GM12875 (cell line): ENCODE results near the gene ACKR4.
"Not testable (repeated sequence)": the region's sequence is repeated elsewhere in the genome, so short reads cannot be mapped to it uniquely, and the experiment has no call there.

Source experiments
- H3K4me3 ChIP-seq: one replicate; pipeline ENCODE4 v1.5.1; 2011; ENCODE audit warnings: low read depth, low read length, control low read depth
- TF ChIP-seq, protein P1 (sequence below): IDR thresholded peaks from 2 replicates; pipeline ENCODE4 v1.5.1; 2011; ENCODE audit warnings: low read depth, mild to moderate bottlenecking, control low read depth, inconsistent platforms, low read length, moderate library complexity, borderline replicate concordance; ENCODE audit not compliant: insufficient read depth

ACKR4 gene

DNA sequence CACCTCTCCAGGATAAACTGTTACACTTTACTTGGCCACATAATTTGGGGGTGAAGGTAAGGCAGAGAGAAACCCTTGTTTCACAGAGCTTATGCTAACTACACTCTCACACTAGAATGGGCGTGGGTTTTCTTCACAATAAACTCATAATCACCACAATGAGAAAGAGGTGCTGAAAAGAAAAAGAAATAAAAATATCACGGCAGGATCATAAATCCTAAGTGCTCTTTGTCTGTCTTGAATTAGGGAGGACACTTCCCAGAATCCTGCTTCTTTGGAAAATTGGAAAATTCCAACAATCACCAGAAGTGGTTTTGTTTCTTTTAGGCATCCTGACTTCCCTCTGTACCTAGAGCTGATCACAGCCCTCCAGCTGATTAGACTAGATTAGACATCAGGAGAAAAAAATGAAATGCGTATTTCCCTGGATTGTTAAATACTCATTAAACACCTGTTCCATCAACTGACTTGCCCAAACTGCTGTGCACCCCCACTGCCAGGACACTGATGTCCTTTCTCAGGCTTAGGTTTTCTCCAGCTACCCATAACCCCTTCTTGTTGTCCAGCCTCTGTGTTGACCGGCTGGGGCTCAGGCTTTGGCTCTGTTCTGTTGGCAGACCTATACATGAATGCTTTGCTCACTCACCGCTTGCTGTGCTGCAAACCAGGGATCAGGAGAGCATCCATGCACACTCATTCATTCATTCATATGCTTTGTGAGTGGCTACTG, 41.6 kb upstream of the ACKR4 start:
- TF ChIP-seq, protein P1, sequence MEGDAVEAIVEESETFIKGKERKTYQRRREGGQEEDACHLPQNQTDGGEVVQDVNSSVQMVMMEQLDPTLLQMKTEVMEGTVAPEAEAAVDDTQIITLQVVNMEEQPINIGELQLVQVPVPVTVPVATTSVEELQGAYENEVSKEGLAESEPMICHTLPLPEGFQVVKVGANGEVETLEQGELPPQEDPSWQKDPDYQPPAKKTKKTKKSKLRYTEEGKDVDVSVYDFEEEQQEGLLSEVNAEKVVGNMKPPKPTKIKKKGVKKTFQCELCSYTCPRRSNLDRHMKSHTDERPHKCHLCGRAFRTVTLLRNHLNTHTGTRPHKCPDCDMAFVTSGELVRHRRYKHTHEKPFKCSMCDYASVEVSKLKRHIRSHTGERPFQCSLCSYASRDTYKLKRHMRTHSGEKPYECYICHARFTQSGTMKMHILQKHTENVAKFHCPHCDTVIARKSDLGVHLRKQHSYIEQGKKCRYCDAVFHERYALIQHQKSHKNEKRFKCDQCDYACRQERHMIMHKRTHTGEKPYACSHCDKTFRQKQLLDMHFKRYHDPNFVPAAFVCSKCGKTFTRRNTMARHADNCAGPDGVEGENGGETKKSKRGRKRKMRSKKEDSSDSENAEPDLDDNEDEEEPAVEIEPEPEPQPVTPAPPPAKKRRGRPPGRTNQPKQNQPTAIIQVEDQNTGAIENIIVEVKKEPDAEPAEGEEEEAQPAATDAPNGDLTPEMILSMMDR = no peak
- H3K4me3 ChIP-seq = no peak overlapping the region

DNA sequence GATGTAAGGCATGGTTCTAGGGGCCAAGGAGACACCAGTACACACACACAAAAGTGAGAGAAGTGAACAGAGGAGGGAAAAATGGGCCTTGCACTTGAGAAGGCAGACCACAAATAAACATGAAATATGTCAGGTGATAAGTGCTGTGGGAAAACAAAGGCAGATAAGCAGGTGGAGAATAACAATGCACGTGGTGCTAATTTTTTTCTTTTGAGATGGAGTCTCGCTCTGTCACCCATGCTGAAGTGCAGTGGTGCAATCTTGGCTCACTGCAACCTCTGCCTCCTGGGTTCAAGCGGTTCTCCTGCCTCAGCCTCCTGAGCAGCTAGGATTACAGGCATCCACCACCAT, 41.1 kb upstream of the ACKR4 start:
- H3K4me3 ChIP-seq = not testable (repeated sequence)

DNA sequence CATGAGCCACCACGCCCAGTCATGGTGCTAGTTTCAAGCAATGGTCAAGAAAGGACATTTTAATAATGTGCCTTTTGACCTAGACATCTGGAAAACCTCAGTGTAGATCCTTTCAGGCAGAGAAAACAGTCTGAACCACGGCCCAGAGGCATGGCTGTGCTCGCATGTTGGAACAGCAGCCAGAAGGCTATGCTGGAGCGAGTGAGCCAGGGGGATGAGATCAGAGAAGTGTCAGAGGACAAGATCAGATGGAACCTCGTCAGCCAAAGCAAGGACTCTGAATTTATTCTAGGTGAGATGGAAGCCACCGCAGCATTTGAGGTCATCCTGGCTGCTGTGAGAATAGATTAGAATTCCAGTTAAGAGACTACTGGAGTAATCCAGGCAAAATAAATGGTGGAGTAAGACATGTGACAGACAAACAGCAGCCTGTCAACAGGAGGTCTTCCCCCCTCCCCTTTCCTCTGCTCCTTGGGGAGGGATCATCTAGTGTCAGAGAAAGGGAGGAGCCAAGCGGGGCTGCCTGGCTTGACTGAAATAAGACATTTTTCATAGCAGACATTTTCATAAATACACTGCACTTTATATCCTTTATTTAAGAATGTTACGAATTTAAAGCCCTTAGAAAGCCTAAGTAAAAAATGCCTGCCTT, 40.4 kb upstream of the ACKR4 start:
- TF ChIP-seq, protein P1 = no peak
- no peak overlapping the region for H3K4me3 ChIP-seq

DNA sequence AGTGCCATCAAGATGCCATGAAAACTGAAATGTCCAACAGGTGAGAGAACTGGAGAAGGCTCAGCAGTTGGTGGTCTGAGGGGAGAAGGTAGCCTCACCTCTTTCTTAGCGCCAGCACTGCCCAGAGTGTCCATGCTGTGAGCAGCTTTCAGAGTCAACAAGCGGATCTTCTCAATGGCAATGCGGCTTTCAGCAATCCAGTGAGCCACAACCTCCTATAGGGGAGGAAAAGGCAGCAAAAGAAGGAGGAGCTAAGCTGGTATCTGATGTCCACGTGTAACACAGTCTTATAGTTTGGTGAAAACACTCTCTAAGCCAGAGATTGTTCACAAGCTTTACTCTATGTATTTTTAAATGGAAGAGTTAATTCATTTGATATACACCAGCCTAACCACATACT, 36.1 kb upstream of the ACKR4 start:
- no peak overlapping the region for H3K4me3 ChIP-seq
- TF ChIP-seq, protein P1 = no peak

DNA sequence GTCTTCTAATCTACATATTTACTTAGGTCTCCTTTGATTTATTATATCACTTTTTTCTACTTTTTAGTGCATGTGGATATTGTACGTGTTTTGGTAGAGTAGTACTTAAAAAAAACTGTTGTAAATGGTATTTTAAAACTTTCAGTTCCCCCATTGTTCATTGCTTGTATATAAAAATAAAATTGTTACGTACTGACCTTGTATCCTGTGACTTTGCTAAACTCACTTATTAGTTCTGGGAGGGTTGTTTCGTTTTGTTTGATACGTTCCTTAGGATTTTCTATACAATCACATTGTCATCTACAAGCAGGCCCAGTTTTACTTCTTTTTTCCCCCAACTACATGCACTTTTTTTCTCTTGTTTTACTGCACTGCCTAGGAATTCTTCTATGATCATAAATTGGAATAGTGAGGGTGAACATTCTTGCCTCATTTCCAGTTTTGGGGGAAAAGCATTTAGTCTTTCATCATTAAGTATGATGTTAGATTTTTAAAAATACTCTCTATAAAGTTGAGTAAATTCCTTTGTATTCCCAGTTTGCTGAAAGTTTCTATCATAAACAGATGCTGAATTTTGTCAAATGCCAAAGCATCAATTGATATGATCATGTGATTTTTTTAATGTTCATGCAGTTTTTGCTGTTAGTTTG, 33.5 kb upstream of the ACKR4 start:
- no peak overlapping the region for H3K4me3 ChIP-seq
- TF ChIP-seq, protein P1 = no peak

DNA sequence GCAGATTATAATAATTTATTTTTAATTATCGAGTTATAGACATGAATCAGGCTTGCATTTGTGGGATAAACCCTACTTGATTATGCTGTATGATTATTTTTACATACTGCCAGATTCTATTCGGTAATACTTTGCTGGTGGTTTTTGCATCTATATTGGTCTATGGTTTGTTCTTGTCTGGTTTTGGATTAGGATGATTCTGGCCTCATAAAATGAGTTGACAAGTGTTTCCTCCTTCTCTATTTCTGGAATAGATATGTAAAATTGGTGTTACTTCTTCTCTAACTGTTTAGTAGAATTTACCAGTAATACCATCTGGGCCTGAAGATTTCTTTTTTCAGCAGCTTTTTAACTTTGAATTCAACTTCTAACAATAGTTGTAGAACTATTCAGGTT, 33.0 kb upstream of the ACKR4 start:
- TF ChIP-seq, protein P1 = no peak
- H3K4me3 ChIP-seq = no peak overlapping the region

DNA sequence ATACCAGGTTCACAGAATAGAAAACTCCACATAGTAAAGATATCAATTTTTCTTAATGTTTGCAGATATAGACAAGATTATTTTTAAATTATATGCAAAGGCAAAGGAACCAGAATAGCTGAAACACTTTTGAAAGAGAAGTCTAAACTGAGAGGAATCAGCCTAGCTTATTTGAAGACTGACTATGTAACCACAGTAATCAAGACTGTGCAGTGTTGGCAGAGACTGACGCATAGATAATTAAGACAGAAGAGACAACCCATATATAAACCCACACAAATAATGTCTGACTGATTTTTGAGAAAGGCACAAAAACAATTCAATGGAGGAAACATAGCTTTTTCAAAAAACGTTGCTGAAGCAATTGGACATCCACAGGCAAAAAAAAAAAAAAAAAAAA, 28.6 kb upstream of the ACKR4 start:
- TF ChIP-seq, protein P1 = no peak

More for the DNA sequence above, 28.6 kb upstream of the ACKR4 start:
- no peak overlapping the region for H3K4me3 ChIP-seq
